ENCODE measurements around the gene KDSR.

DNA sequence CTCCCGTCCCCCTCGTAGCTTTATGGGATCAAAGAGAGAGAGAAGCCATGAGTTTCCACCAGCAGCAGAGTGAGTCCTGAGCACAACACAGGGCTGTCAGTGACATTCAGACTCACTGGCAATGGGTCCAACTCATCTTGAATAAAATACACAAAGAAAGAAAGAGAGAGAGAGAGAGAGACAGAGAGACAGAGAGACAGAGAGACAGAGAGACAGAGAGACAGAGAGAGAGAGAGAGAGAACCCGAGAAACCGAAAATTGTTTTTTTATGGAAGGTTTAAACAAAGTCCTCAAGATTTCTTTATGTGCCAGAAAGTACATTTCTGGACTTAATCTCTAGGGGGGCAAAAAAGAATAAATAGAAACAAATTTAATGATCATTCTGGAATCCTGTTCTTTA is 35.9 kb downstream of the KDSR start:
- TF ChIP-seq EZH2 (IDR thresholded peaks at IDR 0.05; ENCODE audit: low read length, missing control alignments): no peak
- TF ChIP-seq, protein P1, sequence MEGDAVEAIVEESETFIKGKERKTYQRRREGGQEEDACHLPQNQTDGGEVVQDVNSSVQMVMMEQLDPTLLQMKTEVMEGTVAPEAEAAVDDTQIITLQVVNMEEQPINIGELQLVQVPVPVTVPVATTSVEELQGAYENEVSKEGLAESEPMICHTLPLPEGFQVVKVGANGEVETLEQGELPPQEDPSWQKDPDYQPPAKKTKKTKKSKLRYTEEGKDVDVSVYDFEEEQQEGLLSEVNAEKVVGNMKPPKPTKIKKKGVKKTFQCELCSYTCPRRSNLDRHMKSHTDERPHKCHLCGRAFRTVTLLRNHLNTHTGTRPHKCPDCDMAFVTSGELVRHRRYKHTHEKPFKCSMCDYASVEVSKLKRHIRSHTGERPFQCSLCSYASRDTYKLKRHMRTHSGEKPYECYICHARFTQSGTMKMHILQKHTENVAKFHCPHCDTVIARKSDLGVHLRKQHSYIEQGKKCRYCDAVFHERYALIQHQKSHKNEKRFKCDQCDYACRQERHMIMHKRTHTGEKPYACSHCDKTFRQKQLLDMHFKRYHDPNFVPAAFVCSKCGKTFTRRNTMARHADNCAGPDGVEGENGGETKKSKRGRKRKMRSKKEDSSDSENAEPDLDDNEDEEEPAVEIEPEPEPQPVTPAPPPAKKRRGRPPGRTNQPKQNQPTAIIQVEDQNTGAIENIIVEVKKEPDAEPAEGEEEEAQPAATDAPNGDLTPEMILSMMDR (conservative IDR thresholded peaks at IDR 0.05 in 1 of 2, IDR thresholded peaks at IDR 0.05 in 1 of 2; ENCODE audit: low read depth in 1 of 2, low read length in 2 of 2): no peak

Data from fibroblast of lung (primary cell).